Colonic mucosa (tissue), 4 donors: Measurements from ENCODE around the gene TACR1. TPM values are rescaled to one million over a fixed set of nuclear protein-coding genes. Genes with fewer than 3 reads are reported as not detected.

Experiments used
- DNase-seq: peaks from one replicate; pipeline ENCODE4 v3.0.0-alpha.2; 2020
- H3K27ac ChIP-seq: fragments of 200-600 bp; one replicate; pipeline ENCODE4 v1.8.0; 2021
- H3K27me3 ChIP-seq: fragments of 200-600 bp; one replicate; pipeline ENCODE4 v1.8.0; 2021
- H3K36me3 ChIP-seq: fragments of 200-600 bp; one replicate; pipeline ENCODE4 v1.8.0; 2021
- H3K4me1 ChIP-seq: fragments of 200-600 bp; one replicate; pipeline ENCODE4 v1.8.0; 2021; ENCODE audit warnings: mild to moderate bottlenecking
- H3K4me3 ChIP-seq: fragments of 200-600 bp; one replicate; pipeline ENCODE4 v1.8.0; 2021
- H3K9ac ChIP-seq, 2 donors: one replicate each; pipeline ENCODE4 v1.7.0; 2013; ENCODE audit warnings: control low read depth in 2 of 2, low read depth in 2 of 2, low read length in 2 of 2
- H3K9me3 ChIP-seq: fragments of 200-600 bp; one replicate; pipeline ENCODE4 v1.8.0; 2021
- CTCF ChIP-seq: fragments of 200-600 bp; IDR thresholded peaks from one replicate; pipeline ENCODE4 v1.8.0; 2022; ENCODE audit warnings: antibody characterized with exemption, mild to moderate bottlenecking
- intact Hi-C: fragments of 100-400 bp; cut with DNase I; formaldehyde crosslinking; loops from one replicate; pipeline ENCODE4 v1.14.1; 2022
- total RNA-seq, 2 donors: library from RNA; stranded (reverse); fragmentation: NEBNext Ultra II Directional in 1 of 2; extraction: Animal tissue kit (Norgen Biotek cat#: 25700) in 1 of 2; gene quantifications; one replicate each; pipeline ENCODE4 v1.2.1, GENCODE V29; 2021
- donor health status: healthy.
- donor health status: DM: no; HTN: no; CAD: no.
- donor health status: DM: no; HTN: no; CAD: no.

The TACR1 gene
- total RNA-seq, 2 donors from 2014 or later = 0.37 TPM; not detected in 1

- Histone ChIP-seq H3K4me1 (no peaks in the 10 kb centered on the region), H3K9ac (no peak overlapping the region), H3K9me3 (no peaks in the 10 kb centered on the region), H3K27ac (no peak overlapping the region), H3K27me3 (no peaks in the 10 kb centered on the region), H3K36me3 (no peaks in the 10 kb centered on the region), H3K4me3 (no peak overlapping the region)
- DNase-seq = no peak
- TF ChIP-seq CTCF = no peak
- intact Hi-C loops = no loop called here
These were observed 31.1 kb downstream of the TACR1 start for GRCh38 chr2:75168186-75168585.

- intact Hi-C loops = no loop called here
- Histone ChIP-seq H3K9ac (no peak overlapping the region), H3K4me1 (no peaks in the 10 kb centered on the region), H3K27me3 (no peaks in the 10 kb centered on the region), H3K27ac (no peak overlapping the region), H3K4me3 (no peak overlapping the region), H3K36me3 (no peaks in the 10 kb centered on the region), H3K9me3 (no peaks in the 10 kb centered on the region)
- DNase-seq = no peak
- no peak for TF ChIP-seq CTCF
These were observed 32.8 kb downstream of the TACR1 start for GRCh38 chr2:75166491-75166890.

- H3K27me3 ChIP-seq = no peaks in the 10 kb centered on the region
- no peak overlapping the region for H3K9ac ChIP-seq
- no peak for DNase-seq
- no peaks in the 10 kb centered on the region for H3K9me3 ChIP-seq
- no peak overlapping the region for H3K27ac ChIP-seq
- H3K4me3 ChIP-seq = no peak overlapping the region
- H3K4me1 ChIP-seq = no peaks in the 10 kb centered on the region
- intact Hi-C loops = no loop called here
- no peak for TF ChIP-seq CTCF
- H3K36me3 ChIP-seq = no peaks in the 10 kb centered on the region
These were observed 36.4 kb downstream of the TACR1 start for GRCh38 chr2:75162897-75163296.

- Histone ChIP-seq H3K9ac (no peak overlapping the region), H3K27ac (no peak overlapping the region), H3K36me3 (no peaks in the 10 kb centered on the region), H3K4me3 (no peak overlapping the region), H3K4me1 (no peaks in the 10 kb centered on the region), H3K27me3 (no peaks in the 10 kb centered on the region), H3K9me3 (no peaks in the 10 kb centered on the region)
- intact Hi-C loops = no loop called here
- no peak for DNase-seq
- TF ChIP-seq CTCF = no peak
These were observed 37.1 kb downstream of the TACR1 start for GRCh38 chr2:75162259-75162658.

- Histone ChIP-seq H3K27me3 (no peaks in the 10 kb centered on the region), H3K9ac (no peak overlapping the region), H3K4me3 (no peak overlapping the region), H3K27ac (no peak overlapping the region), H3K36me3 (no peaks in the 10 kb centered on the region), H3K9me3 (no peaks in the 10 kb centered on the region), H3K4me1 (no peaks in the 10 kb centered on the region)
- intact Hi-C loops = no loop called here
- no peak for TF ChIP-seq CTCF
- DNase-seq = no peak
These were observed 41.9 kb downstream of the TACR1 start for GRCh38 chr2:75157435-75157834.

- no peaks in the 10 kb centered on the region for H3K4me1 ChIP-seq
- TF ChIP-seq CTCF = no peak
- no peak overlapping the region for H3K9ac ChIP-seq
- H3K9me3 ChIP-seq = no peaks in the 10 kb centered on the region
- no peaks in the 10 kb centered on the region for H3K36me3 ChIP-seq
- DNase-seq = no peak
- no peaks in the 10 kb centered on the region for H3K27me3 ChIP-seq
- intact Hi-C loops = no loop called here
- H3K4me3 ChIP-seq = no peak overlapping the region
- no peak overlapping the region for H3K27ac ChIP-seq
These were observed 44.2 kb downstream of the TACR1 start for GRCh38 chr2:75155115-75155514.
